ENCODE results near the gene IGF1R.

IGF1R gene

GRCh38 chr15:98712845-98713584 lies 64.7 kb downstream of the IGF1R start:
- no peak for DNase-seq

- no peak for DNase-seq
These were observed 65.3 kb downstream of the IGF1R start for GRCh38 chr15:98713585-98714001.

- no peak for DNase-seq
These were observed 66.6 kb downstream of the IGF1R start for GRCh38 chr15:98714922-98715321.

- no peak for DNase-seq
These were observed 67.1 kb downstream of the IGF1R start for GRCh38 chr15:98715401-98715800.

GRCh38 chr15:98715890-98716443 lies 67.6 kb downstream of the IGF1R start:
- no peak for DNase-seq

- DNase-seq = no peak
These were observed 69.0 kb downstream of the IGF1R start for GRCh38 chr15:98717371-98717770.

- no peak for DNase-seq
These were observed 69.6 kb downstream of the IGF1R start for GRCh38 chr15:98717942-98718341.

GRCh38 chr15:98718426-98719136 lies 70.2 kb downstream of the IGF1R start:
- no peak for DNase-seq

- DNase-seq = no peak
These were observed 70.9 kb downstream of the IGF1R start for GRCh38 chr15:98719137-98719740.

GRCh38 chr15:98720031-98720430 lies 71.7 kb downstream of the IGF1R start:
- DNase-seq = no peak

- no peak for DNase-seq
These were observed 72.5 kb downstream of the IGF1R start for GRCh38 chr15:98720577-98721565.

GRCh38 chr15:98722209-98722608 lies 73.9 kb downstream of the IGF1R start:
- no peak for DNase-seq

GRCh38 chr15:98722645-98723044 lies 74.3 kb downstream of the IGF1R start:
- no peak for DNase-seq

- no peak for DNase-seq
These were observed 74.9 kb downstream of the IGF1R start for GRCh38 chr15:98723195-98723594.

GRCh38 chr15:98724048-98724447 lies 75.7 kb downstream of the IGF1R start:
- no peak for DNase-seq

GRCh38 chr15:98724494-98724893 lies 76.2 kb downstream of the IGF1R start:
- DNase-seq = no peak

- no peak for DNase-seq
These were observed 77.5 kb downstream of the IGF1R start for GRCh38 chr15:98725874-98726273.

- no peak for DNase-seq
These were observed 79.0 kb downstream of the IGF1R start for GRCh38 chr15:98727115-98728040.

GRCh38 chr15:98728082-98728810 lies 79.9 kb downstream of the IGF1R start:
- DNase-seq = no peak

GRCh38 chr15:98728811-98729160 lies 80.4 kb downstream of the IGF1R start:
- DNase-seq = no peak

All from DMS153 (cell line).